Lower leg skin (tissue), 4 donors: Measurements from ENCODE around the gene THRA. TPM values are rescaled to one million over a fixed set of nuclear protein-coding genes. Genes with fewer than 3 reads are reported as not detected.

Experiments used
- DNase-seq, 2 donors: peaks; one replicate each; pipeline ENCODE4 v3.0.0-alpha.2; 2019; ENCODE audit warnings: low spot score in 2 of 2
- H3K4me3 ChIP-seq: fragments of 200-600 bp; sonication (generic); 2 replicates; pipeline ENCODE4 v1.5.1; 2017; ENCODE audit warnings: mild to moderate bottlenecking, low read depth; ENCODE audit not compliant: poor library complexity, severe bottlenecking
- POLR2A ChIP-seq, 2 donors: fragments of 450-650 bp; IDR thresholded peaks; one replicate each; pipeline ENCODE4 v1.6.1; 2016 to 2017; ENCODE audit warnings: antibody characterized with exemption in 2 of 2, mild to moderate bottlenecking in 1 of 2, moderate library complexity in 1 of 2
- WGBS, 2 donors: methylation state at CpG; one replicate each; pipeline ENCODE4 v1.1.5; 2018; 5-methylcytosine and 5-hydroxymethylcytosine counted together
- intact Hi-C: fragments of 100-400 bp; cut with DNase I; formaldehyde crosslinking; loops from one replicate; pipeline ENCODE4 v1.15.0; 2023; ENCODE audit warnings: low total_unique reads
- total RNA-seq, 4 donors: library from RNA; depleted of rRNA; stranded (reverse); fragments of >200 nt; gene quantifications; one replicate each; pipeline ENCODE4 v1.1.0, GENCODE V29; 2016
- TF ChIP-seq, protein P1 (sequence below), 3 donors: fragments of 450-650 bp; IDR thresholded peaks; one replicate each; pipeline ENCODE4 v1.5.1; 2016; ENCODE audit warnings: antibody characterized with exemption in 3 of 3, mild to moderate bottlenecking in 3 of 3, moderate library complexity in 2 of 3

The THRA gene
- total RNA-seq, 4 donors from 2014 or later = 28.2 to 56.8 (median 42.6) TPM

DNA sequence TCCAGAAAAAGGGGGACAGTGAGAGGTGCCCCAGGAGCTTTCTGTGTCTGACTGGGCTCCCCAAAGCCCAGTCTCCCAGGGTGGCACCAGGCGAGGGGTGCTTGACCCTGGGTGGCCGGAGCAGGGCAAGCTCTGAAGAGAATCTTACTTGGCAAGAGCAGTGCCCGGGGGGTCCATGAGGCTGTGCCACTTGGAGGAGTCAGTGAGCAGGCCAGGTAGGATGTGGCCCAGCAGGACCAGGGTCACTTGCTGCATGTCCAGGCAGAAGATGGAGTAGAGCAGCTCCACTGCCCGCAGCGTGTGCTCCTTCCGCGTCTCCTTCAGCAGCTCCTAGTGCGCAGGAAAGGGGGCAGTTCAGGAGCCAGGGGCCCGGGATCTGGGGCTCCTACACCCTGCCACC lies 40.3 kb upstream of the THRA start:
- intact Hi-C loops = loop anchor here (10.0 kb wide), 1 partner anchor 272 kb away; no protein-coding TSS in a partner anchor
- 94 to 98% methylated on average over 3 to 4 of the region's 9 CpGs for WGBS, 2 donors
- no peak for TF ChIP-seq POLR2A (IDR thresholded peaks at IDR 0.05)
- TF ChIP-seq, protein P1, sequence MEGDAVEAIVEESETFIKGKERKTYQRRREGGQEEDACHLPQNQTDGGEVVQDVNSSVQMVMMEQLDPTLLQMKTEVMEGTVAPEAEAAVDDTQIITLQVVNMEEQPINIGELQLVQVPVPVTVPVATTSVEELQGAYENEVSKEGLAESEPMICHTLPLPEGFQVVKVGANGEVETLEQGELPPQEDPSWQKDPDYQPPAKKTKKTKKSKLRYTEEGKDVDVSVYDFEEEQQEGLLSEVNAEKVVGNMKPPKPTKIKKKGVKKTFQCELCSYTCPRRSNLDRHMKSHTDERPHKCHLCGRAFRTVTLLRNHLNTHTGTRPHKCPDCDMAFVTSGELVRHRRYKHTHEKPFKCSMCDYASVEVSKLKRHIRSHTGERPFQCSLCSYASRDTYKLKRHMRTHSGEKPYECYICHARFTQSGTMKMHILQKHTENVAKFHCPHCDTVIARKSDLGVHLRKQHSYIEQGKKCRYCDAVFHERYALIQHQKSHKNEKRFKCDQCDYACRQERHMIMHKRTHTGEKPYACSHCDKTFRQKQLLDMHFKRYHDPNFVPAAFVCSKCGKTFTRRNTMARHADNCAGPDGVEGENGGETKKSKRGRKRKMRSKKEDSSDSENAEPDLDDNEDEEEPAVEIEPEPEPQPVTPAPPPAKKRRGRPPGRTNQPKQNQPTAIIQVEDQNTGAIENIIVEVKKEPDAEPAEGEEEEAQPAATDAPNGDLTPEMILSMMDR (IDR thresholded peaks at IDR 0.05) = no peak
- no peak overlapping the region for H3K4me3 ChIP-seq
- DNase-seq = no peak

DNA sequence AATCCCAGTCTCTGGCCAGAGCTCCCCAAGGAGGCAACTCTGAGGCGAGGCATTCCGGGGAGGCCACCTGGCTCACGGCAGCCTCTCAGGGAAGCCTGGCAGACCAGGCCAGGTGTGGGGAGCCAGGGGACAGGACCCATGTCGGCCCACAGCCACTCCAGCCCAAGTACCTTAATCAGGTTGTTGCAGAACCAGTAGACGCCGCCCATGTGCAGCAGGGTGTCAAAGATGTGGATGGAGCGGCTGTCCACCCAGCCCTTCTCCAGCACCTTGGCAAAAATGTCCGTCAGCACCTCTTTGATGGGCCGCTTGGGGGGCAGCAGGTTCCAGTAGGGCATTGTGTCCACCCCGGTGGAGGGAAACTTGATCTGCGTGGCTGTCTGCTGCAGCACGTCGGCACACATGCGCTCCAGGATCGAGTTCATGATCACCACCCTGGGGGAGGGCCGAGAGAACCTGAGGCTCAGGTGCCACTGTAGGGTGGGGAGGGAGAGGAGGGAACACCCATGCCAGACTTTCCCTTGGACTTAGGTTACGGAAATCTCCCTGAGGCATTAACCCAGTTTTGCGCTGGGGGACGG lies 39.7 kb upstream of the THRA start:
- no peak overlapping the region for H3K4me3 ChIP-seq
- TF ChIP-seq, protein P1 (IDR thresholded peaks at IDR 0.05) = no peak
- no peak for TF ChIP-seq POLR2A (IDR thresholded peaks at IDR 0.05)
- WGBS, 2 donors = 86 to 89% methylated on average over 10 to 17 of the region's 19 CpGs
- DNase-seq = no peak
- intact Hi-C loops = loop anchor here (10.0 kb wide), 1 partner anchor 272 kb away; no protein-coding TSS in a partner anchor

DNA sequence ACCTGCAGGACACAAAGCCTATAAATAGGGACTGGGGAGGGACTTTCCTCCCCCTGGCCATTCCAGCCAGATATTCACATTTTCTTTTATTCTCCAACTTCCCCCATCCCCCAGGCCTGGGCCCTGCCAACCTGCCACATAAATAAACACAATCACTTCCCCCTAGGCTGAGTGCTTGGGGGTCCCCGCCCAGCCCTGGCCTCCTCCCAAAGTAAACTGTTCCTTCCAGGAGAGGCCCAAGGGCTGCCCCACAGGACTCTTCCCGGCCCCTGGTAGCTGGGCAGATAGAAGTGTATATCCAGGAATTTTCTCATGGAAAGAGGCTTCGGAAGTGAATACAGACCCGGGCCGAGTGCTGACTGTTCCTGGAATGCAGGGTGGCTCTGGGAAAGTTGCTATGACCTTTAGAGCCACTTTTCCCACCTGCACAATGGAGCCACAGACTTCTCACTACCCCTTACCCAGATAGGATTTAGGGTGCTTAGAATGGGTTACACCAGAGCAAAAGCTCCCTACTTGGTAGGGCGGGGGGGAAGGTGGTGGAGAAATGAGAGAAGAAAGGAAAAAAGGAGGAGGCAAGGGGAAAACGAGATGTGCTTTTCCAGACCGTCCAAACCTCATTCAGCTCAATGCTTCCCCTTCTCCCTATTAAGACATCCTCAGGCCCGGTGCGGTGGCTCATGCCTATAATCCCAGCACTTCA lies 39.0 kb upstream of the THRA start:
- intact Hi-C loops = loop anchor here (10.0 kb wide), 1 partner anchor 271 kb away; no protein-coding TSS in a partner anchor
- H3K4me3 ChIP-seq = no peak overlapping the region
- DNase-seq = no peak
- TF ChIP-seq, protein P1 (IDR thresholded peaks at IDR 0.05) = no peak
- no peak for TF ChIP-seq POLR2A (IDR thresholded peaks at IDR 0.05)
- 69 to 74% methylated on average over 10 of the region's 10 CpGs for WGBS, 2 donors

DNA sequence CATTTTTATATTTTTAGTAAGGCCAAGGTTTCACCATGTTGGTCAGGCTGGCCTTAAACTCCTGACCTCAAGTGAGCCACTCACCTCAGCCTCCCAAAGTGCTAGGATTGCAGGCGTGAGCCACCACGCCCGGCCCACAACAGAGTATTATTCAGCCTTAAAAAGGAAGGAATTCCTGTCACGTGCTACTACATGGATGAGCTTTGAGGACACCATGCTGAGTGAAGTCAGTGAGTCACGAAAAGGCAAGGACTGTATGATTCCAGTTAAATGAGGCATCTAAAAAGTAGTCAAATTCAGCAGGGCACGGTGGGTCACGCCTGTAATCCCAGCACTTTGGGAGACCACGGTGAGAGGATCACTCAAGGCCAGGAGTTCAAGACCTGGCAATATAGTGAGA lies 37.9 kb upstream of the THRA start:
- DNase-seq = no peak
- 88 to 93% methylated on average over 8 of the region's 8 CpGs for WGBS, 2 donors
- intact Hi-C loops = loop anchor here (10.0 kb wide), 1 partner anchor 270 kb away; no protein-coding TSS in a partner anchor
- no peak overlapping the region for H3K4me3 ChIP-seq
- TF ChIP-seq POLR2A (IDR thresholded peaks at IDR 0.05) = no peak
- TF ChIP-seq, protein P1 (IDR thresholded peaks at IDR 0.05) = no peak

DNA sequence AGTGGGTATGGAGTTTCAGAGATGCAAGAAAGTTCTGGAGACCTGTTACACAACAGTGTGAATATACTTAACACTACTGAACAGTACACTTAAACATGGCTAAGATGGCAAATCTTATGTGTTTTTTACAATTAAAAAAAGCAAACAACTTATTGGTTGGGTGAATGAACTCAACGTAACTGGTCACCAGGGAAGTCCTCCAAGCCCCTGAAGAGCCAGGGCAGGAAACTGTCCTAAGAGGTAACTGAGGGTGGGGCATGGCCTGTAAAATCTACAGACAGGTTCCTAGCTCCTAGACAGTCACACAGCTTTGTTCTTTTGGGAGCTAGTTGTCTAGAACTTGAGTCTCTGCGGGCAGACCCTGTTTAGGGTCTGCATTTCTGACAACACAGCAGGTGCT lies 37.2 kb upstream of the THRA start:
- 66% methylated on average over 2 of the region's 2 CpGs for WGBS, 2 donors
- no peak overlapping the region for H3K4me3 ChIP-seq
- no peak for TF ChIP-seq POLR2A (IDR thresholded peaks at IDR 0.05)
- TF ChIP-seq, protein P1 (IDR thresholded peaks at IDR 0.05) = no peak
- intact Hi-C loops = loop anchor here (10.0 kb wide), 1 partner anchor 269 kb away; no protein-coding TSS in a partner anchor
- DNase-seq = no peak
